CD4-positive, alpha-beta T cell treated with Interleukin-6 for 4 hours (primary cell): ENCODE data around the gene IDS.
"Not testable (repeated sequence)": the region's sequence is repeated elsewhere in the genome, so short reads cannot be mapped to it uniquely, and the experiment has no call there.

Experiments used
- DNase-seq: peaks from one replicate; pipeline ENCODE4 v3.0.0-alpha.2; 2020; ENCODE audit warnings: mixed read lengths

Gene IDS

DNA sequence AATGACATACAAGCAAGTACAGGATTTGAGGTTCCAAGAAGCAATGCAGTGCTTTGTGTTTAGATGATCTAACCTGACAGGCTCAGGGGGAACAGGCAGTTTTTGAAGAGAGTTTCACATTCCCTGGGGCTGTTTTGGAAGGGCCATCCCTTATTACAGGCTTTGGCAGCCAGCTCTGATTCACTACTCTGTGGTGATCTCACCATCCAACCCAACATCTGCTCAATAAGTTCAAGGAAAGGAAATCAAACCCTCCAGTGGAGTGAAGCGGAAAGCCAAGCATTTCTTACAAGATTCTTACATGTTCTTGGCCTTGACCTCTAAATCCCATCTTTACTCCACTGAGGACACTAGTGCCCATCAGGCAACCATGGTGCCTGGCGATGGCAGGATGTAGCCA is 7.5 kb downstream of the IDS start:
- DNase-seq = no peak

DNA sequence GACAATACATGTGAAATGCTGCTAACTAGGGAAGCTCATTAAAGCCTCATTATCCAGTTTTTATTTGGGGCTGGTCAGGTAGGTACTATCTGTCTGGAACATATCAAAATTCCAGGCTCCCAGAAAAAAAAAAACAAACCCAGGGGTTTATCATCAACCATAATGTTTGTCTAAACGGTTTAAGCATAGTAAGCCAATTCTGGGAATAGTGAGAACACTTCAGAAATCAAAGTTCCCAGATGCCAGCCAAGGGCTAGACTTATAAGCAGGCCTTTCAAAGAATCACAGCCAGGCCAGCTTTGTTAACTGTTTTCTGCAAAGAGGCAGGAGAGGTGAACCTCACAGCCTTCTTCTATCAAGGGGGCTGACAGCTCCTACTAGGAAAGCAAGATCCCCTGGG is 8.1 kb downstream of the IDS start:
- no peak for DNase-seq

DNA sequence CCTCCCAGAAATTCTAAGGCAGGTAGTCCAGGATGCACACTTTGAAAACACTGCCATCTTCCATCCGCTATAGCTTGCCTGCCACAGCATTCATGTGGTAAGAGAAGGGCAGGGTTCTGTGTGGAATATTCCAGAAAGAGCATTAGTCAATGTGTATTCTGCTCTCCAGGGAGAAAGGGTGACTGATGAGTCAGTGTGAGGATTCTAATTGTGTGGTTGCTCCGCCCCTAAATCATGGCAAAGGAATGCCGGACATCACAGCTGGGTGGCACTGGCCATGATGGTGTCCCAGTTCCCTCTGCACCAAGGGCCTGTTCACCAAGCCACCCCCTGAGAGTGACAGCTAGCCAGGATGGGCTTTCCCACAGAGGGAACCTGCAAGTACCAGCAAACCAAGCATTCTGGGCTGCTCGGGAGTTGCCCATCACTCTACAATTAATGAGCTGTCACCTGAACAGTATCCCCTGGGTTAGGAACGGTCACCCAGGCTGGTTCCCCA is 9.5 kb downstream of the IDS start:
- DNase-seq = no peak

DNA sequence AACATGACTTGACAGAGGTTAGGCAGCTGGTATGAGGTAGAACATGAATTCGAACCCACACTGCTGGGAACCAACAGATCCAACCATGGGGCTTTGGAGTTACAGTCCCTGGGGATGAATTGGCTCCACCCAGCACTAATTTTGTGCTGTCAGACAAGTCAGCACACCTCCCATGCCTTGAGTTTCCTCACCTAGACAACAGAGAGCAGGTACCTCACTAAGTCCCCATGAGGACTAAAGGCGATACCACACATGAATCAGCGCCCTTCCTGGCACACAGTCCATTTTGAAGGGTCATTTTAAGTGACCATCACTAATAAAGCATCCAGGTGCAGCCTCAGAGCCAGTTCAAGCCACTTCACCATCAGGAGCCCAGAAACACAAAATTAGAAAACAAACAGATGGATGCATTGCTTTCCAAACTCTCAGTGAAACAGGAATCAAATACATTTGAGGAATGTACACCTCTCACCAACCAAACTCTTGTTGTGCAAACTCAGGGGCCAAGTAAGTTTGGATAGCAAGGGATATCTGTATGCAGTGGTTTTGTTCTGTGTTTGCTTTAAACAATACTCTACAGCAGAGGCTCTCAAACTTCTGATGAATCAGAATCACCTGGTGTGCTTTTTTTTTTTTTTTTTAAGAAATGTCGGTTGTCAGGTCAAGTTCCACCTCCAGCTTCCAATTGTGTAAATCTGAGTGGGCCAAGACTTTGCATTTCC is 10.1 kb downstream of the IDS start:
- DNase-seq = no peak

DNA sequence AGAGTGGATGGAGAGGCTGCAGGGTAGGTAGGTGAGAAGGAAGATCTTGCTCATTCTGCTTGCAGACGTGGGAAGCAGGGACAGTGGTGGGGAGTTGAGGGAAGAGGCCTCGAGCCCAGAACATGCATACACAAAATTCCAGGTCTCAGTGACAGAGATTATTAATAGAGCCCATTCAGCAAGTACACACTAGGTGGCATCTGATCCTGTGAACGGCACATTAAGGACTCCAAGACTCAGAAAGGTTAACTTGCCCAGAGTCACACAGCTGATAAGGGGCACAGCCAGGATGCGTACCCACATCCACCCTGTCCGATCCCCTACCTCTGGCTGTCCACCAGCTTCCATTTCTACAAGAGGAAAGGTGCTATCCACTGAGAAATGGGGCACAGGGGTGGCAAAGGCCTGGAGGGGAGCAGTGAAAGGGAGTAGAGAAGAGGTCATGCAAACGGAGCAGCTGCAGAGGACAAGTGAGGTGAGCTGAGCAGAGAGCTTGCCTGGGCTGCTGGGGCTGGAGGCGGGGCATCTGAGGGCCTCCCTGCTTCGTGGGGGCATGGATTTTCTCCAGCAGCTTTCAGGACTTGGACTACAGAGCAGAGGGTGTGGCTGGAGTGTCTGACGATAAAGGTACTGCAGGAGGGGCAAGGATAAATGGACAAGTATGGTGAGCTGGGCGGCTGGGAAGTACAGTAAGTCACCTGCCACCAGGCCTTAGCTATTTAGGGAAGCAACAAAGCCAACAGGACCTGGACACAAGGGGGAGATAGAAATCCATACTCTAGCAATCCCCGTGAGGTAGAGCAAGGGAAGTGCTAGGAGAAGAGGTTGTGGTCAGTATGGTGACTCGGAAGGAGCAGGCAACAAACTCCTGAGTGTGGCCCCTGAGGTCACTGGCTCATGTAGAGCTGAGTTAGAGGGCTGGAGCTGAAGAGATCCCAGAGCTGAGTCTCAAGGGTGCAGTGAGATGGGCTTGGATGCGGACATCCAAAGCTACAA is 11.2 kb downstream of the IDS start:
- no peak for DNase-seq

DNA sequence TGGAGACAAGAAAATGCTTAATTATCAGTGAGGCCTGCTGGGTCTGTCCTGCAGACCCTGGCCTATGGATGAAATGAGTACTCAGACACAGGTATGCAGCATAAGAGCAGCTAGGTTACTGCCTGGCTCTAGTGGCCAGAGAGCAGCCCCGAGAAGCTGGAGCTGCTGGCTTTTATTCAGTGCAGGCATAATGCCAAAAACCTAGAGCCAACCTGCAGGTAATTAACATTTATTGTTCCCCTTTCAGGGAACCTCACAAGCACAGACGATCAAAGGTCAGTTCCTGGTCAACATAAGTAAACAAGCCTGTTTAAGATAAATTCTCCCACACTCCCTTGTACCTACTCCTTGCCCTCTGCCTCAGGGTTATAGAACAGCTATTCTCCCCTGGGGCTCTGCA is 13.3 kb downstream of the IDS start:
- DNase-seq = no peak

DNA sequence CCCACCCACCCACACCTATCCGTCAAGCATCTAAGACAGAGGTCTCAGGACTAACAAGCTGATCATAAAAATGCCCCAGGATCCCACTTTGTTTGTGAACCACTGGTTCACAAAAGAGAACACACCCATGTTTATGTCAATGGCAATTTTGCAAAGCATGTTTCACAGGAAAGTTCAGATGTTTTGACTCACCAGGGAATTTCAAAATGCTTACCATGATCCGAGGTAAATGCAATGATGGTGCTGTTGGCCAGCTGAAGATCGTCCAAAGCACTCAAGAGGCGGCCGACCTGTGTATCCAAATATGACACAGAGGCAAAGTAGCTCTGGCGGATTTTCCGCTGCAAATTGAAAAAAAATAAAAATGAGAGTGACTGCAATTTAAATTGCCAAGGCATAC is 15.0 kb downstream of the IDS start:
- DNase-seq = no peak

DNA sequence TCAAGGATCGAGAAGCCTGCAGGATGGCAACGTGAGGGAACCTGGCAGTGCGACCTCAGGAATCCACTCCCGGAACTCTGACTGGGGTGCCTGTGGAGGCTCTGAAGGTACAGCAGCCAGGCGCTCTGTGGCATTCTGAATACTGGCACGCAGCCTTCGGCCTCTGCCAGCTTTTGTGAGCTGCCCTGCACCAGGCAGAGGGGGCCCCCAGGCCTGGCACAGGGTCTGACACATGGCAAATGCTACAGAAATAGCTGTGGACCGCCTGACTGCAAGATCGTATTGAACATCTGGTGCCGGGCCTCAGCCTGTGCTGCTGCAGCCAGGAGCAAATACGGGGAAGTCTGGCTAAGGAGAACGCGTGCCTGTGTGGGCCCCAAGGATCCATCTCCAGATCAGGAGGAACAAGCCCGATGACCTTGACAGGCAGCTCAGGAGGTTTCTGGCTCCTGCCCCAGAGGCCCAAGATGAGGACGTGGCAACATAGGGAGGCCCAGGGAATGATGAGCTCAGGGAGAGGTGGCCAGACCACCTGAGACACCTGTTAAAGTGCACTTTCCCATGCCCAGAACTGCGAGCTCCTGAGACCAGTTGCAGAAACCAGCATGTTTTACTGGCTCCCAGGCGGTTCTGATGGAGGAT is 16.6 kb downstream of the IDS start:
- DNase-seq = not testable (repeated sequence)

DNA sequence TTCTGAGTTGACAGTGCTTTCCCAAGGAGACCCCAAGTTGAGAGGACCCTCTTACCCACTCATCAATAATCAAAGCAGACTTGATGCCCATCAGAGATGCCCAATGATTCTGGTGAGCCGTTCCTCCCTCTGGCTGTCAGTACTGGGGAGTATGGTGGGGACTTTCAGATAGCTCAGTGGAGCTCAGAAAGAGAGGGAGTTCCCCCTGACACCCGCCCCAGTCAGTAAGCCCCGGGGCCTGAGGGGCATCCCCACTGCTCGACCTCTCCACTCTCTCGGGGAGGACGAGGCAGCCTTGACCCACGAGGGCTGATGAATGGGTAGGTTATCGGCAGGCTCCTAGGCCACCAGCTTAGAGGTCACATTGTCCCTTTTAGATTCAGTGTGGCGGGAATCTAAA is 17.1 kb downstream of the IDS start:
- DNase-seq = not testable (repeated sequence)

DNA sequence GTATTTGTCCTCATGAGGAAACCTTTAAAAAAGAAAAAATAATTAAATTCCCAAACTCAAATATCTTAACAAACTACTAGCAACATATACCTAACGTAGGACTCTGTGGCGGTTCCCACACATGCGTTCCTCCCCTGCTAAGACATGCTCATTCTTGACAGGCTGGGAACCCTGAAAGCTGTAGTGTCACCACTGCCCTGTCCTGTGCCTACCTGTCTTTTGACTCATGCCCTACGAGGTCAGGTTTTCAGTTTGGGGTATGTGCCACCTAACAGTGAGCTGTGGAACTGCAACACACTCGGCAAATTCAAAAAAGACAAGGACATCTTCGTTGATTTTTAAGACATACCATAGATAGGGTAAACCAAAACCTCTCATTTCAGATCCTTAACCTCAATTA is 17.8 kb downstream of the IDS start:
- DNase-seq = no peak

DNA sequence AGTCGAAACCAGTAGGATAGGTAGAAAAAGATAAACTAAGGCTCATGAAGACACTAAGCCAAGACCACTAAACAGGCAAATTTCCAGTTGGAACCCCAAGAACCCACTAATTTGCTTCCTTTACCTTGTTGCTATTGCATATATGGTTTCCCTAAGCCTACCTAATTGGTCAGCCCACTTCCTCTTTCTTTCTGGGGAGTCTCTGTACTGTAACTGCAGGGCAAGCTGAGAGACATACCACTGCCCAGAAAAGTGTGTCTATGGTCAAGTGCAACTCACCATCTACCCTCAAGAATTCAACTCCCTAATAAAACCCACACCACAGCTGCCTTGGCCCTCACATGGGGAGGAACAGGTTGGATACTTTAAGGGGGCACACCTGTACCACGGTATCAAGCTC is 28.6 kb downstream of the IDS start:
- no peak for DNase-seq

DNA sequence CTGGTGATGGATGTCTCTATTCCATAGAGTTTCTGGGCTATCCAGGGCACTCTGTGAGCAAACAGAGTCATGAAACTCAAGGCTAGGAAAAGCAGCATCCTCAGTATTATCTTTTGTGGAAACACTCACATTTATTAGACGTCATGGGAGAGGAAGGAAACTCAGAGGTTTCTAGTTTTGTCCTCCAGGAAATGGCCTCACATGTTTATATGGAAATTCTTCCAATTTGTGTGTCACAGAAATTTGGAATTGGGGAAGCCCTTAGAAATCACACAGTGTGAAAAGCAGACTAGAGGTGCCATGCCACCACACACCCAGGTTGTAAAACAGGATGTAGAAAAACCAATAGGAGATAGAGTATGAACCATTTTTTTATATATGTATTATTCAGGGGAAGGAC is 31.1 kb downstream of the IDS start:
- DNase-seq = no peak

DNA sequence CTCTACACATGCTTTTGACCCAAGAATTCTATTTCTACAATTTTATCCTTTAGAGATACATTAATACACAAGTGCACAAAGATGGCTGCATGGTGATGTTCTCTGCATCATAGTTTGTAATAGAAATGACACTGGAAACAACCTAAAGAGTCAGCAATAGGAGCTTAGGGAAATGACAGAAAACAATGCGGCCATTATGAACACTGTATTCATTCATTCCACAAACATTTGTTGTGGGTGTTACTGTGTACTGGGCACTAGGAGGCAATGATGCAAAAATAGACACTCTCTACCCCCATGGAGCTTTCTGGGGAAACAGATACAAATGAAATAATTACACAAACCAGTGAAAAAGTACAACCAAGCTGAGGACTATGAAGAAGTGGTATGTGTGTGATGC is 32.0 kb downstream of the IDS start:
- DNase-seq = no peak

DNA sequence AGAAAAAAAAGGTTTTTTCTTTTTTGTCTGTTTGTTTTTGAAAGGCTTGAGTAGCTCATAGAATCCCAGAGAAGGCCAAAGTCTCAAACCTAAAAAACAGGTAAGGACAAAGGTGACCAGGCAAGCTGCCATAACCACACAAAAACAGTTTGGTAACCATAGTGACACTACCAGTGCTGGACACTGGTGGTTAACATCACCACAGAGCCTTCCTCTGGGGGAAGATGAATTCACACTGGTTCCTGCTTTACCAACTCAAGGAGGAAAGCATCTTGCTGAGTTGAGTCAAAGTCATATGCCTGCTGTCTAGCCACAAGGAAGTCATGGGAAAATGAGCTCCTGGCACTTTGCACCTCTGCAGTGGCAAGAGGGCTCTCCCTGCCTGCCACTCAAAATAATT is 32.5 kb downstream of the IDS start:
- DNase-seq = no peak

DNA sequence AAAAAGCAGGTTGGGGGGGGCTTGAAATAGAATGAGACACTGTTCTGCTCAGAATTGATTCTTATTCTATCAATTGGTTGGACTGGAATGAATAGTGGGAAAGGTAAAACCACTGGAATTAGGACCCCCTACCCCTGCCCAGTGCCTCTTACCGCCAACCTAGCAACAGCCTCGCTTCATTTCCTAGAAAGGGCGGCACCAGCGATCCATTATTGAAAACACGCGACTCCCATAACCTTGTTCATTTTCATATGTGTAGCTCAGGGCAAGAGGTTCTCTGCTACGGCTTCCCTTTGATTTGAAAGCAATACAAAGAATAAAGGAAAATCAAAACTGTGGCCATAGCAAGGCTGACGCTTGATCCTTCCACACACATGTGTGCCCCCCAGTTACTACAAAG is 33.7 kb downstream of the IDS start:
- DNase-seq = no peak

DNA sequence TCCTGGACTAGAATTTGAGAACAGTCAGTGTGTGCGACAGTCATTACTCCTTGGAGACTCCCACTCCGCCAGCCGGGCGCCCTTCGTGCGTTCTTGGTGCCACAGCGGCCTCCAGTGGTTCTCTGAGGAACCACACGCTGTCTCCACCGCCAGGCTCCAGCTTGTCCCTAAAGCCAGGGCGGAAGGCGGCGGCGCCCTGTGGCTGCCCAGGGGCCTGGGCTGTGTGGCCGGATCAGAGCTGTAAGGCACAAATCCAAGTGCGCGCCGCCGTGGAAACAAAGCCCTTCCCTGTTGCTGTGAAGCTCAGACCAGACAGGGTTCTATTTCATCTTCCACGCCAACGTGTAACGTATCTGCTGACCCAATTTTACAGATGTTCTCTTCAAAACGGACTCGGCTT is 34.2 kb downstream of the IDS start:
- DNase-seq = peak; percentile 62

DNA sequence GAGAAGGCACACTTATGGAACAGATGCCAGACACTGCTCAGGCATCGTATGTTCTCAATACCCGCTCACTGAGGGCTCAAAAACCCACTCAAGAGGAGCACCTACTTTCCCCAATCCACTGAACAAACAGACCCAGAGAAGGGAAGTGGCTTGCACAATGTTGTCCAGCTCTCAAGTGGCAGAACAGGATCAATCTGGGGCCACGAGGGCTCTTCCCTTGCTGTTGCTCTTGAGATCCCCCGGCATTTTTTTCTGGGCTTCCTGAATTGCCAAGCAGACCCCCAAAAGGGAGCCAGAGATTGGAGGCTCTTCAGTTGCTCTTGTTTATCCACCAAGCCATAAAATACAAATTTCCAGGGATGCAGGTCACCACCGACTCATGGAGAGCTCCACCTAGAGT is 35.7 kb downstream of the IDS start:
- no peak for DNase-seq

DNA sequence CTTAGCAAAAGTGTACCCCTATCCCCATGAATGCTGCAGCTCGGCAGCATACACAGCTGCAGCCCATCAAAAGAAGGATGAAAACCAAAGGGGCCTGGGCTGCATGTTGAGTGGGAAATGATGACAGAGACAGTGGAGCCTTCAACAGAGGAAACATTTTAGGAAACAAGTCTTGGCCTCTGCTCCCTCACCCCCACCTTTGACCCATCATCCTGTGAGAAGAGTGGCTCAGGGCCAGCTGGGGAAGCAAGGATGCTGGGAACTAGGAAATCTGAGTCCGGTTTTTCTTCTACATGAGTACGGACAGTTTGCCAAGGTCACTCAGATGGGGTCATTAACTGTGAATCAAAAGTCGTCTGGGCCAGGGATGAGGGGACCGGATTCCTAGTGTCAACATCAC is 37.2 kb downstream of the IDS start:
- DNase-seq = no peak

DNA sequence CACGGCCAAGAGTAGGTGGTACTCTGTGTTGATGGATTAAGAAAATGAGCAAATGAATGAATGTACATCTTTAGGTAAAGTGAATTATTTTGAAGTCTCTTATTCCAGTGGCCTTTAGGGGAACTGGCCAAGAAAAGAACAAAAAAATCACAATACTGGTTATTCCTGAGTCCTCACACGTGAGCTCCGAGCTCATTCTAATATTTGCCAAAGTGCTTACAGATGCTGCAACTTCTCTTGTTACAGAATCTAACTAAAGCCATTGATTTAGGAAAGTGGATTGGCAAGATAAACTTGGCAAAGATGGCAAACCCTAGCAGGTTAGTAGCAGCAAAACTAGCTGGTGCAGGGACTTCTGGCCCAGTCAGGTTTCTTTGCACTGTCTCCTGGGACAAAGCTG is 37.6 kb downstream of the IDS start:
- no peak for DNase-seq

DNA sequence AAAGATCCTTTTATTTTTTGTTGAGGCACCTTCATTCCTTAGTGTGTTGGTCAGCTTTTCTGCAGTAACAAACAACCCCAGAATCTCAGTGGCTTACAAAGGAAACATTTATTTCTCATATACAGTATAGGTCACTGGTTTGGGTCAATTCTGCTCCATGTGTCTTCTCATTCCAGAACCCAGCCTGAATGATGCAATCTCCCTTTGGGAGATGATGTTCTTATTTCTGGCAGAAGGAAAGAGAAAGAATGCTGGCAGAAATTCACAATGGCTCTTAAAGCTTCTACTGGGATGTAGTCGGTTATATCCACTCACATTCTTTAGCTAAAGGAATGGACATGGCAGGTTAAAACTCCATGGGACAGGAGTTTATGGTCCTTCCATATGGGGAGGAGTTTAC is 42.3 kb downstream of the IDS start:
- DNase-seq = no peak

DNA sequence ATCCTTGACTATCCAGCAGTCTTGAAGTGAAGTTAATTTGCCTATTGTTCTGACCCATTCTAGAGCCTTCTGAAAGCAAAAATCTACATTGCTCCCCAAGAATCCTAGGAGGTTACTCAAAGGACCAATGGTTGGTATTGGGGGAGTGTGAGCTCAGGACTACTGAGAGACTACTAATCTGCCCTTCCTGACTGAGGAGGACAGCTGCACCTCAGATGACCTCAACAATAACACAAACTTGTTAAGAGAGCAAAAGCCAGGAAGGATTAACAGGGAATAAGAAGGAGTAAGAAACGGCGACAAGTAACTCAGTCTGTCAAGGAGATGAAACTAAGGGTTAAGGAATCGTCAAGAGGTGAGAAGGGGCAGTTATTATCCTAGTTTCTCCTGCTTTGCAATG is 43.4 kb downstream of the IDS start:
- no peak for DNase-seq

DNA sequence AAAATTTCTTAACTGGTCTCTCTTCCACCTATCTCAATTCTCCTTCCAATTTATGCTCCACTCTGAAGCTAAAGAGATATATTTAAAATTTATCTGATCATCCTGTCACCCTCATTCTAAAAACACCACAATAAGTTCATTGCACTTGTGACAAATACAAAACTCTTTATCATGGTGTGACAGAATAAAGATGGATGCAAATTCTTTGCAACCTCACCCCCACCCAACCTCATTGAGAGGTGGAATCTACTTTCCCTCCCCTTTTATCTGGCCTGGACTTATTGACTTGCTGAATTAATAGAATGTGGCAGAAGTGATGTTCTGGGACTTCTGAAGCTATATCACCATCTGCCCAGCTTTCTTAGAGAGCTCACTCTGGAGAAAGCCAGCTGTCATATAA is 46.5 kb downstream of the IDS start:
- no peak for DNase-seq

DNA sequence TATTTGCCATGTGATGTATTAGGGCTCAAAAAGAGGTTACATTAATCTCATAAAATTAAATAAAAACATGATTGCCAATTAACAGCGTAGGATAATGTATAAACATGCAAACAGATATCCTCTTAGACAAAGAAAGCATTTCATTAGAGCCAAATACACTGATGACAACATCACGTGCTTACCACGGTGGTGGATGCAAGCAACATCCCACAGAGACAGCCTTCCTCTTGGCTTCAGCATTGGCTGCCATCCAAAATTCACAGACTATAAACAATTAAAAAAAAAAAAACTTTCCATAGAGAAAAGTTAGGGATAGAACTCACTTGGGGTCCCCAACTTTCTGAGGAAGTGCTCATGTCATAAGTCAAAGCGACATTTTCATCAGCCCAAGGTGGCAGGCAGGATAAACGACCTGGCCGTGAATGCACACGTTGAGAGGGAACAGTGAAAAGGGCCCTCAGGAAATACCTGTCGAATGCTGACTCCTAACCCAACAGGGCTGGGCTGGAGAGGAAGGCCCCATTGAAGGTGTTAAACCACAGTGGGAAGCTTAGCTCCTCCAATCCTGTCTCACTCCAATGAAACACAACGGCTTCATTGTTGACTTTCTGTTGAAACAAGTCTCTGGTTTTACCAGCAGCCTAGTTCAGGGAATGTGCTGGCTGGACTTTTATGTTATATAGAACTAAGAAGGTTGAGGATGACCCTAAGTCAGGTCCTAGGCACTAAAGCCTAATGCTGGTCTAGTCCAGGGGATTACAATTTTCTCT is 48.4 kb downstream of the IDS start:
- DNase-seq = no peak
